ENCODE results near the gene VPS11. TPM values are rescaled to one million over a fixed set of nuclear protein-coding genes. Genes with fewer than 3 reads are reported as not detected.
A peak's percentile ranks its signal among the peaks of the same experiment; 100 is the strongest.

The VPS11 gene
- total RNA-seq, 1 experiment from 2014 or later = 18.6 TPM

GRCh38 chr11:119085437-119085847 is 17.8 kb downstream of the VPS11 start:
- H3K9me3 Mint-ChIP-seq = no peaks in the 10 kb centered on the region
- peak overlapping the region; percentile 96 to 99 (median 98); a peak in 6 of 7 replicates for H3K27ac Mint-ChIP-seq
- Histone ChIP-seq H3K79me1 (ENCODE audit: insufficient read depth, low read depth, low read length, poor library complexity, severe bottlenecking) (no peaks in the 10 kb centered on the region), H3K23me2 (ENCODE audit: insufficient read length, low read depth, low read length, poor library complexity, severe bottlenecking) (peaks cover 4% of the 10 kb centered on the region), H3K9me3 (ENCODE audit: control insufficient read depth, low read depth, low read length) (no peaks in the 10 kb centered on the region), H3K4me2 (ENCODE audit: insufficient read depth, insufficient read length, low read length) (peak overlapping the region; percentile 75), H3K4me1 (ENCODE audit: insufficient read depth, low read length) (no peaks in the 10 kb centered on the region), H3K27ac (ENCODE audit: insufficient read length, low read depth, low read length) (no peak overlapping the region), H3K79me2 (ENCODE audit: insufficient read depth, low read length) (no peaks in the 10 kb centered on the region; the same call in 1 of the 2 replicates), H3K14ac (ENCODE audit: insufficient read depth, low read length) (no peak overlapping the region), H2AFZ (ENCODE audit: low read length) (no peak overlapping the region), H2BK5ac (ENCODE audit: insufficient read length, low read length) (no peak overlapping the region), H3K4ac (ENCODE audit: low read depth, low read length) (no peak overlapping the region), H3K27me3 (ENCODE audit: insufficient read depth, low read length) (no peaks in the 10 kb centered on the region), H2BK15ac (ENCODE audit: low read depth, low read length) (no peak overlapping the region), H4K8ac (replicated peaks; ENCODE audit: insufficient read length, low read depth, low read length) (no peak overlapping the region), H4K91ac (ENCODE audit: insufficient read length, low read depth, low read length) (no peak overlapping the region), H3K56ac (ENCODE audit: insufficient read length, low read depth, low read length) (no peak overlapping the region), H3K9ac (ENCODE audit: extremely low read depth, insufficient read length, low read length) (peak overlapping the region; percentile 79), H3T11ph (ENCODE audit: low read length) (no peak overlapping the region), H3K23ac (ENCODE audit: insufficient read length, low read depth, low read length) (no peak overlapping the region), H2AK5ac (ENCODE audit: insufficient read length, low read length) (no peak overlapping the region), H3K18ac (ENCODE audit: insufficient read length, low read depth, low read length) (no peak overlapping the region), H4K20me1 (ENCODE audit: control insufficient read depth, insufficient read depth, insufficient read length) (no peaks in the 10 kb centered on the region), H2BK12ac (ENCODE audit: insufficient read length, low read depth, low read length) (no peak overlapping the region), H2BK20ac (ENCODE audit: low read depth, low read length, poor library complexity, severe bottlenecking) (no peak overlapping the region), H4K5ac (ENCODE audit: insufficient read length, low read depth, low read length) (no peak overlapping the region), H2BK120ac (ENCODE audit: low read depth, low read length, poor library complexity, severe bottlenecking) (no peak overlapping the region)
- no peaks in the 10 kb centered on the region for H3K27me3 Mint-ChIP-seq (ENCODE audit: low read depth)
- DNase-seq = no peak
- H3K4me3 Mint-ChIP-seq = peak overlapping the region; percentile 98
- no peak for TF ChIP-seq CTCF (conservative IDR thresholded peaks at IDR 0.05)
- no CpG with 5 or more reads among the region's 13 CpGs for WGBS (ENCODE audit: extremely low coverage, insufficient read length, low lambda C conversion rate)
- peaks cover 10 to 29% (median 26%) of the 10 kb centered on the region in 3 experiments; a peak in 6 of 7 replicates for H3K36me3 Mint-ChIP-seq (ENCODE audit: insufficient read depth in 1 of 3, low read depth in 3 of 3)
- peaks cover 7 to 13% of the 10 kb centered on the region in 2 experiments; a peak in 3 of 4 replicates for H3K4me1 Mint-ChIP-seq

Data from H9 (cell line).